ENCODE data around the gene PADI3. TPM values are rescaled to one million over a fixed set of nuclear protein-coding genes. Genes with fewer than 3 reads are reported as not detected.

The PADI3 gene
- polyA plus RNA-seq, 1 of the 3 experiments (the other 2 are of a cell fraction), result 0.30 TPM

DNA sequence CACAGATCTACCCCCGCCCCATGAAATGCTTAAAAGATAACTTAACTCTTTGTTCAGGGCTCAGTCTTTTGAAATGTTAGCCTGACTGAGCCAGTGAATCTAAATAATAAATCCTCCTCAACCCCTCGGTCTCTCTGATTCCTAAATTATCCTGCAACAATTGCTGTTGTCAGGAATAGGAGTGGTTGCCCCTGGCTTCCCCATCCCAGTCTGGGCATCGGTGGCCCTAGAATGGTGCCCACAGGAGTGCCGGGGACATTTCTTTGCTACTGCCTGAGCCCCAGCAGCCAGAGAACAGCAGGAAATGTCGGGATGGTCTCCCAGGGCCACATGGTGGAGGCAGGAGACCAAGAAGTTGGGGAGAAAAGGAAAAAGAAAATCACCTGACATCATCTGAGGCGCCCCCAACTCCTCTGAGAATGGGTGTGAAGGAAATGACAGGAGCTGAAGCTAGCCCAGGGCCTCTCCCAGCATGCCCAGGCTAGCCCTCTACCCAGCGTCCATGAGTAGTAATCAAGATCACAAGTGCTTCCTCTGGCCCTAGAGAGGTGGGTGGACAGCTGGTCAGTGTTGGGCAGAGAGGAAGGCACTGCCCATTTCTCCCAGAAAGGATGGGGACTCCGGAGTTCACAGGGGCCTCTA lies 60.6 kb downstream of the PADI3 start:
- WGBS (ENCODE audit: low lambda C conversion rate), result 54% methylated on average over 7 of the region's 8 CpGs
- no peaks in the 10 kb centered on the region for H3K79me2 ChIP-seq (ENCODE audit: insufficient read depth)
- DNase-seq, result no peak
- H2AFZ ChIP-seq (ENCODE audit: low read depth), result no peak overlapping the region
- no peak overlapping the region for H3K4me2 ChIP-seq
- no peaks in the 10 kb centered on the region for H3K36me3 ChIP-seq (replicated peaks in 1 of 2; ENCODE audit: control insufficient read depth in 1 of 2, insufficient read depth in 2 of 2, low read length in 1 of 2)
- no peaks in the 10 kb centered on the region for H3K9me3 ChIP-seq
- H3K27me3 ChIP-seq (ENCODE audit: insufficient read depth), result no peaks in the 10 kb centered on the region; the same call in 1 of the 2 replicates
- no peak overlapping the region for H3K9ac ChIP-seq
- TF ChIP-seq EP300 (IDR thresholded peaks at IDR 0.05; ENCODE audit: borderline replicate concordance in 1 of 2, low read depth in 1 of 2, low read length in 1 of 2) (no peak), NRF1 (IDR thresholded peaks at IDR 0.05; ENCODE audit: low read depth, low read length) (no peak), TAF1 (IDR thresholded peaks at IDR 0.05; ENCODE audit: borderline replicate concordance, low read depth, low read length) (no peak), TCF12 (IDR thresholded peaks at IDR 0.05) (no peak), RFX5 (IDR thresholded peaks at IDR 0.05; ENCODE audit: low read length) (no peak), GABPA (IDR thresholded peaks at IDR 0.05; ENCODE audit: low read depth) (no peak), SIN3A (IDR thresholded peaks at IDR 0.05; ENCODE audit: borderline replicate concordance, low read depth, low read length) (no peak)
- H3K4me1 ChIP-seq (ENCODE audit: control insufficient read depth in 1 of 2, insufficient read depth in 2 of 2, low read depth in 1 of 2, low read length in 1 of 2), result no peaks in the 10 kb centered on the region
- H3K4me3 ChIP-seq (ENCODE audit: low read depth in 2 of 2, low read length in 1 of 2), result no peak overlapping the region
- no peaks in the 10 kb centered on the region for H3K9me2 ChIP-seq
- ChIA-PET POLR2A (interaction anchor here (0.6 kb wide), 1 partner anchor 254 kb away, joined by 3 read pairs; no protein-coding TSS in a partner anchor), CTCF (interaction anchor here (0.6 to 1.2 kb wide), 2 partner anchors 184 to 804 kb away, joined by 3 to 5 read pairs; no protein-coding TSS in a partner anchor)
- no peaks in the 10 kb centered on the region for H4K20me1 ChIP-seq (ENCODE audit: insufficient read depth)
- no peaks in the 10 kb centered on the region for H3F3A ChIP-seq (replicated peaks; ENCODE audit: insufficient read depth)
- no peak overlapping the region for H3K27ac ChIP-seq (ENCODE audit: low read depth in 2 of 2, low read length in 1 of 2)

DNA sequence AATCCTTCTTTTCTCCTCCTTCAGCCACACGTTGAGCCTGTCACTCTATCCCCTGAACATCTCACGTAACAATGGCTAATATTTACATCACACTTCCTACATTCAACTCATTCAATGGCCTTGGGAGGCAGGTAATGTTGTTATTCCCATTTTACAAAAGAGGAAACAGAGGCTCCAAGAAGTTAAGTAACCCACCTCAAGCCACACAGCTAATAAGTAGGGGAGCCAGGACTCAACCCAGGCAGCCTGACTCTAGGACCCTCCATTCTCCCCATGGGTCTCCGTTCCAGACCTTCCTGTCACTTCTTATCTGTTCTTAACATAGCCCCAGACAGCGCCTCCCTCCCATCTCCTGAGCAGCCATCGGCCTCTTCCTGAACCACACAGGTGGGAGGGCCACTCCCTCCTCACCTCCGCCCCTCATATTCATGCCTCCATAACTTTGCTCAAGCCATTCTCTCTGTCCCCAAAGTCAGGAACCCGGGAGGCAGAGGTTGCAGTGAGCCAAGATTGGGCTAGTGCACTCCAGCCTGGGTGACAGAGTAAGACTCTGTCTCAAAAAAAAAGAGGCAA lies 61.3 kb downstream of the PADI3 start:
- no peaks in the 10 kb centered on the region for H4K20me1 ChIP-seq (ENCODE audit: insufficient read depth)
- no peaks in the 10 kb centered on the region for H3K79me2 ChIP-seq (ENCODE audit: insufficient read depth)
- no peaks in the 10 kb centered on the region for H3K9me3 ChIP-seq
- CTCF ChIA-PET, result interaction anchor here (1.4 kb wide), 1 partner anchor 74 kb away, joined by 3 read pairs; no protein-coding TSS in a partner anchor
- no peaks in the 10 kb centered on the region for H3K36me3 ChIP-seq (replicated peaks in 1 of 2; ENCODE audit: control insufficient read depth in 1 of 2, insufficient read depth in 2 of 2, low read length in 1 of 2)
- POLR2A ChIA-PET, result no interaction called here
- no peak overlapping the region for H2AFZ ChIP-seq (ENCODE audit: low read depth)
- H3K4me3 ChIP-seq (ENCODE audit: low read depth in 2 of 2, low read length in 1 of 2), result no peak overlapping the region
- H3F3A ChIP-seq (replicated peaks; ENCODE audit: insufficient read depth), result no peaks in the 10 kb centered on the region
- H3K27ac ChIP-seq (ENCODE audit: low read depth in 2 of 2, low read length in 1 of 2), result no peak overlapping the region
- no peaks in the 10 kb centered on the region; the same call in 1 of the 2 replicates for H3K27me3 ChIP-seq (ENCODE audit: insufficient read depth)
- DNase-seq, result no peak
- WGBS (ENCODE audit: low lambda C conversion rate), result 73% methylated on average over 7 of the region's 7 CpGs
- no peaks in the 10 kb centered on the region for H3K9me2 ChIP-seq
- no peak overlapping the region for H3K9ac ChIP-seq
- H3K4me2 ChIP-seq, result no peak overlapping the region
- no peaks in the 10 kb centered on the region for H3K4me1 ChIP-seq (ENCODE audit: control insufficient read depth in 1 of 2, insufficient read depth in 2 of 2, low read depth in 1 of 2, low read length in 1 of 2)
- no peak for TF ChIP-seq PBX3 (IDR thresholded peaks at IDR 0.05)
- TF ChIP-seq ZBTB33 (IDR thresholded peaks at IDR 0.05; ENCODE audit: borderline replicate concordance, low read depth), result no peak
- TF ChIP-seq FOSL2 (IDR thresholded peaks at IDR 0.05; ENCODE audit: borderline replicate concordance, low read depth), result no peak
- TF ChIP-seq EZH2phosphoT487 (IDR thresholded peaks at IDR 0.05; ENCODE audit: borderline replicate concordance, low read depth), result no peak
- TF ChIP-seq RAD21 (IDR thresholded peaks at IDR 0.05; ENCODE audit: low read length), result no peak
- no peak for TF ChIP-seq USF1 (IDR thresholded peaks at IDR 0.05; ENCODE audit: borderline replicate concordance, low read depth)
- TF ChIP-seq, protein P1, sequence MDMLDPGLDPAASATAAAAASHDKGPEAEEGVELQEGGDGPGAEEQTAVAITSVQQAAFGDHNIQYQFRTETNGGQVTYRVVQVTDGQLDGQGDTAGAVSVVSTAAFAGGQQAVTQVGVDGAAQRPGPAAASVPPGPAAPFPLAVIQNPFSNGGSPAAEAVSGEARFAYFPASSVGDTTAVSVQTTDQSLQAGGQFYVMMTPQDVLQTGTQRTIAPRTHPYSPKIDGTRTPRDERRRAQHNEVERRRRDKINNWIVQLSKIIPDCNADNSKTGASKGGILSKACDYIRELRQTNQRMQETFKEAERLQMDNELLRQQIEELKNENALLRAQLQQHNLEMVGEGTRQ (IDR thresholded peaks at IDR 0.05; ENCODE audit: borderline replicate concordance, low read depth, low read length), result no peak
- no peak for TF ChIP-seq EP300 (IDR thresholded peaks at IDR 0.05; ENCODE audit: borderline replicate concordance in 1 of 2, low read depth in 1 of 2, low read length in 1 of 2)
- TF ChIP-seq JUND (IDR thresholded peaks at IDR 0.05), result no peak
- TF ChIP-seq TCF12 (IDR thresholded peaks at IDR 0.05), result no peak
- no peak for TF ChIP-seq GATA2 (CRISPR knock-in tag; IDR thresholded peaks at IDR 0.05)
- TF ChIP-seq FOXJ3 (CRISPR knock-in tag; IDR thresholded peaks at IDR 0.05), result no peak
- TF ChIP-seq YY1 (IDR thresholded peaks at IDR 0.05; ENCODE audit: low read depth), result no peak
- TF ChIP-seq, protein P2, sequence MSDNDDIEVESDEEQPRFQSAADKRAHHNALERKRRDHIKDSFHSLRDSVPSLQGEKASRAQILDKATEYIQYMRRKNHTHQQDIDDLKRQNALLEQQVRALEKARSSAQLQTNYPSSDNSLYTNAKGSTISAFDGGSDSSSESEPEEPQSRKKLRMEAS (IDR thresholded peaks at IDR 0.05; ENCODE audit: low read depth), result no peak
